ENCODE measurements around the gene LEPR.

LEPR gene

DNA sequence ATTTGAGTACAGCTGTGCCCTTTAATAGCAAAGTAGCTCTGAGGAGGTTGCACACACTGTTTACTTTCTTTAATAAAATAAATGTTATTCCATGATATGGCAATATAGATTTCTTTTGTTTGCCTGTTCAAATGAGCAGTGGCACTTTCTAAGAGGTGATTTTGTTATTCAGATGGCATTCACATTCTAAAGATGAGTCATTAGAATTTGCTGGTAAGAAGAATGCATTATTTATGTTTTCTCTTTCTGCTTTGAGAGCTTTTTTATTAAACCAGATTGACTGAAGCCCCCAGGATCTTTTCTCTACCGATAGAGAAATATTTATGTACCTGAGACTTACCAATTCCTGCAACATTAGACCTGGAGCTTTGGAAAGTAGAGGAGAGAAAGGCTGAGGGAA lies 11.2 kb upstream of the LEPR start:
- in situ Hi-C loops (cut with HindIII; ENCODE audit: low sequenced_read_pairs) = no loop called here

GRCh38 chr1:65409816-65410326 lies 10.6 kb upstream of the LEPR start:
- in situ Hi-C loops (cut with HindIII; ENCODE audit: low sequenced_read_pairs) = no loop called here

- in situ Hi-C loops (cut with HindIII; ENCODE audit: low sequenced_read_pairs) = no loop called here
Measured at GRCh38 chr1:65412256-65412983, 8.0 kb upstream of the LEPR start.

DNA sequence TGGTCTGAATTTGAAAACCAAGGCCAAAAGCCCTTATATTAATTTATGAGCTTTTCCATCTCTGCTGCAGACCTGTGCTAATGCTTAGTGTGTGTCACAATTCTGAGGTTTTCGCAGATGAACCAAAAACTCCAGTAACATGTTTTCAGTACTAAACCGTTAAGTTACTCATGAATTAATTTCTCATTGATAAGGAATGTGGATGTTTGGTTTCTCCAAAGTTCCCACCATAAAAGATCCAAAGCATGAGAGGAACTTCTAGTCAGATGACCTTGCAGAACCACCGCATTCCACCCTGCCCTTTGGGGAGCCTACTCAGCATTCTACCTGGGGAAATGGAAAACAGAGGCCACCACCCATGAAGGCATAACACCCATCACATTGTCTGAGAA lies 7.5 kb upstream of the LEPR start:
- in situ Hi-C loops (cut with HindIII; ENCODE audit: low sequenced_read_pairs) = no loop called here

DNA sequence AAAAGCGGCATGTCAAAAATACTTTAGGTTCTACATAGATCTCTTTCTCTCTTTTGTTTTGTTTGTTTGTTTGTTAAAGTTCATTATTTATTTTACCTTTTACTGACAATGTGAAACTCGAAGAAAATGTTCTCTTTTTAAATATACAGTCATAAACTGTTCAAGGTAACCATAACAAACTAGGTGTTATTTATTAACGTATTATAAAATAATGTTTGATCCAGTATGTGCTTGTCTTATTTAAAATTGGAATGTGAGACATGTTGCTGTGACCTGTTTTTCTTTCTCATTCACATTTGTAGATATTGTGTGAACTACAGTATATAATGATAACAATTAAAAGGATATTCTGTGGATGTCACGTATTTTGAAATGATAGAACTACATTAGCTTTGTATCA lies 5.9 kb upstream of the LEPR start:
- in situ Hi-C loops (cut with HindIII; ENCODE audit: low sequenced_read_pairs) = no loop called here

- in situ Hi-C loops (cut with HindIII; ENCODE audit: low sequenced_read_pairs) = no loop called here
Measured at GRCh38 chr1:65416767-65417166, 3.7 kb upstream of the LEPR start.

- in situ Hi-C loops (cut with HindIII; ENCODE audit: low sequenced_read_pairs) = no loop called here
Measured at GRCh38 chr1:65417729-65418128, 2.7 kb upstream of the LEPR start.

GRCh38 chr1:65418522-65419185 lies 1.8 kb upstream of the LEPR start:
- in situ Hi-C loops (cut with HindIII; ENCODE audit: low sequenced_read_pairs) = no loop called here

GRCh38 chr1:65419681-65420589 lies 533 bp upstream of the LEPR start:
- in situ Hi-C loops (cut with HindIII; ENCODE audit: low sequenced_read_pairs) = no loop called here

DNA sequence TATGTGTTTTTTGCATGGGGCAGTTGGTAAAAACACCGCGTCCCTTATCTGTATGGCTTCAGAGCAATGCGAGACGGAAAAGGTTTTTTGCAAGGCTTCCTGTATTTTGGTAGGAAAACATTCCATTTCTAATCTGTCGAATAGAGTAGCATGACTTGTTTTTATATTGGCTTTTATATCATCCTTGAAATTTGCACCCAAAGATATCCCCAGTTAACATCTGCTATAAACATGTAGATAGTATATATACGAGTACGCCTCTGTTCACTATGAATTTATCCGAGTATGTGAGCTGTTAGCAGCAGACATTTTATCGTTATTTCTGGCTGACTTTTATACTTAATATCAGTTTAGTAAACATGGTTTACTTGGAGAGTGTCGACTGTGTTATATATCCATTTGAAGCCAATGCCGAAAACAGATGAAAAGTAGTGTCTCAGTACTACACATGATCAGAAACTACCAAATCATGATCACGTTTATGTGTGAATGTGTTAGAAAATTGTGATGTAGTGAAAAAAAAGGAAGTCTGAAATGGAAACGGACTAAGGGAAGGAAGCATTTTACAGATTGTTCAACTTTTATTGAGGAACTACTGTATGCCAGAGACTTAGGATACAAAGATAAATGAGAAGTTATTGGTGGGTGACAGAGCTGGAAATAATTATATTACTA lies 1.0 kb downstream of the LEPR start:
- in situ Hi-C loops (cut with HindIII; ENCODE audit: low sequenced_read_pairs) = no loop called here

DNA sequence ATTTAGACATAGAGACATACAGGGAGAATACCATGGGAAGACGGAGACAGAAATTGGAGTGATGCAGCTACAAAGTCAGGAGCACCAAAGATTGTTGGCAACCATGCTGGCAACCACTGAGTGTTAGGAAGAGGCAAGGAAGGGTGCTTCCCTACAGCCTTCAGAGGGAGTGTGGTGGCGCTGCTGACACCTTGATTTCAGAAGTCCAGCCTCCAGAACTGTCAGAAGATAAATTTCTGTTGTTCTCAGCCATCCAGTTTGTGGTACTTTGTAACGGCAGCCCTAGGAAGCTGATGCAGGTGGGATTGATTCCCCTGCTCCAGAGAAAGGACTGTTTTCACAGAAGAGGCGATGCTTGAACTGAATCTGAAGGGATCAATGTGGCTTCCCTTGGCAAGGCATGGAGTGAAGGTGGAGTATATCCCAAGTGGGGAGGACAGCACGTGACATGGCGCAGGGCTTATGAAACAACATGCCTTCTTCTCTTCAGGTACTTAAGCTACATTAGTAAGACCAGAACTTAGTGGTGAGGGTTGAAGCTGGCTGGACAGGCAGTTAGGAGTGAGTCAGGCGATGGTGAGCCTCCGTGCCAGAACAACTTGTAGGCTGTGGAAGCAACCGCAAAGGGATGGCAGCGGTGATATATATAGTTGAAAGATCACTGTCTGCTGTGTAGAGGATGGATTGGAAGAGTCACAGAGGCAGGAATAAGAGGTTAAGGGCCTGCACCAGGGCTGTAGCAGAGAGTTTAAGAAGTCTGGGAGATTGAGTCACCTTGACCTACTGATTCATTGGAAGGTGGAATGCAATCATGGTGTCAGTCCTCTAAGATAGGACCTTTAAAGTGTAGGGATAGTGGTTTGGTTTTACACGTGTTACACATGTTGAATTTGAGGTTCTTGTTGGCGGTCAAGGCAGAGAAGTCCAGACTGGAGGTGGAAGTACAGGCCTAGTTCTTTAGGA lies 2.1 kb downstream of the LEPR start:
- in situ Hi-C loops (cut with HindIII; ENCODE audit: low sequenced_read_pairs) = no loop called here

GRCh38 chr1:65423884-65424572 lies 3.6 kb downstream of the LEPR start:
- in situ Hi-C loops (cut with HindIII; ENCODE audit: low sequenced_read_pairs) = no loop called here

- in situ Hi-C loops (cut with HindIII; ENCODE audit: low sequenced_read_pairs) = no loop called here
Measured at GRCh38 chr1:65424573-65424889, 4.1 kb downstream of the LEPR start.

- in situ Hi-C loops (cut with HindIII; ENCODE audit: low sequenced_read_pairs) = no loop called here
Measured at GRCh38 chr1:65425006-65425405, 4.5 kb downstream of the LEPR start.

- in situ Hi-C loops (cut with HindIII; ENCODE audit: low sequenced_read_pairs) = no loop called here
Measured at GRCh38 chr1:65425697-65426096, 5.2 kb downstream of the LEPR start.

- in situ Hi-C loops (cut with HindIII; ENCODE audit: low sequenced_read_pairs) = no loop called here
Measured at GRCh38 chr1:65429078-65429477, 8.6 kb downstream of the LEPR start.

DNA sequence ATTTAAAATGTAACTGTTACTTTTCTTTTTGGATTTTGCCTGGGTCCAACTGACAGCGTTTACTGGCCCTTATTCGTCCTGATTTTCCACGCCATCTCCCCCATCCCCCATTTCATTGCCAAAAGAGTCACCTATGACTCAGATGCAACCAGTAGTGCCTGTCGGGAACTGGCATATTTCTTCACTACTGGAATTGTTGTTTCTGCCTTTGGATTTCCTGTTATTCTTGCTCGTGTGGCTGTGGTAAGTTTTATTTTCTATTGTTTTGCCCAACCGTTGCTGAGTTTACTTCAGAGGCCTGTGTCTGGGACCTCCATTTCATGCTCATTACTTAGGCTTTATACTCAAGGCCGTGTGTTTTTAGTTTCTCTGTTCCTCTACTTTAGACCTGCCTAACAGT lies 9.3 kb downstream of the LEPR start:
- in situ Hi-C loops (cut with HindIII; ENCODE audit: low sequenced_read_pairs) = no loop called here

GRCh38 chr1:65431111-65431705 lies 10.7 kb downstream of the LEPR start:
- in situ Hi-C loops (cut with HindIII; ENCODE audit: low sequenced_read_pairs) = no loop called here

DNA sequence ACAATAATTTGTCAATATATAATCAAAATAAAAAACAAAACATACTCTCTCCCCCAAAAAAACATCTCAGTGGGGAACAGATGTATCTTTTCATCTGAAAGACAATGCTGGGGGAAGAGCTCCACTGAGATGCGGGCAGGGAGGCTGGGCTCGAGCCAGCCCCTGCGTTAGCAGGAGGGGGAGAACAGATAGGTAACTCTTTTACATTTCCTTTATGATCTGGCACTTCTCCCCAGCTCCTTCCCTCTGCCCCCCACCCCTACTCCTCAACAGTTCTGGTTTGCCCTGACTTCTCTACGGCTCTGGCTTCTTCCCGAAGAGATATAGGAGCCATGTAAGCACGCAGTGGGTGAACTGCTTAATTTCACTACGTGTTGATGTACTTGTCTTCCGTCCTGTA lies 12.4 kb downstream of the LEPR start:
- in situ Hi-C loops (cut with HindIII; ENCODE audit: low sequenced_read_pairs) = no loop called here
